ENCODE measurements around the gene PDE8B. TPM values are rescaled to one million over a fixed set of nuclear protein-coding genes. Genes with fewer than 3 reads are reported as not detected.

The PDE8B gene
- total and polyA plus RNA-seq, 2 donors: 0.38 to 1.5 TPM

DNA sequence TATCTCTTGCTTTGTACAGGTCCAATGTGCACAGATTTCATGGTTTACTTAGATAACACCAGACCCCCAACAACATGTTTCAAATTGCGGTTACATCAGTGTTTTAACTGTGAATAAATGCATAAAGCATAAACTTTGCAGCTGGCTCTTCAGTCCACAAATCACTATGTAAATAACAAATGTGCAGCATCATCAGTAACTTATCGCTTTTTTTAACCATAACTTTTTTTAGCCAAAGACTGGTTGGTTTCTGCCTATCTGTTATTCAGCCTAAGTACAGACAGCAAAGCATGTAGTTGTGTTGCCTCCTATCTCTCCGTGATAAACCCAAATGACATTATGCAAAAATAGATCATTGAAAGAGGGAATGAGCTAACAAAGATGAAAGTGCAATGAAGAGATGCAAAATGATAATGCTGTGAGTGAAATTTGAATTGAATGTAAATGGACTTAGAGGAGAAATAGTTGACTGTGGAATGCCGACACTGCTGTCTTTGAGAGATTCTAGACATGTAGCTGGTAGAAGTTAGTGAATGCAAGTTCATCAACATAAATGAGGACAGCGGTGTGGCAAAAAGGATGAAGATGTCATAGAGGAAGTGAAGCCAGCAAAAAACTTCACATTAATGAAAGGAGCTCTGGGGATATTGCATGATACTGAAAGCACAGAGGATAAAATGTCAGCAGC lies 108.8 kb downstream of the PDE8B start:
- H3K9me3 ChIP-seq (ENCODE audit: control insufficient read depth in 2 of 2, insufficient read depth in 1 of 2, low read length in 1 of 2): no peaks in the 10 kb centered on the region
- no peaks in the 10 kb centered on the region for H3K4me1 ChIP-seq (ENCODE audit: control insufficient read depth in 2 of 2, insufficient read depth in 2 of 2, low read length in 2 of 2)
- no peaks in the 10 kb centered on the region for H3K36me3 ChIP-seq (ENCODE audit: control insufficient read depth in 2 of 2, insufficient read depth in 2 of 2, low read length in 1 of 2)
- WGBS: 94% methylated on average over 5 of the region's 5 CpGs
- no peak overlapping the region for H3K4me3 ChIP-seq (ENCODE audit: low read length in 2 of 2)
- no peaks in the 10 kb centered on the region for H3K27me3 ChIP-seq (ENCODE audit: control insufficient read depth in 2 of 2, insufficient read depth in 1 of 2, low read length in 1 of 2)
- no peak for DNase-seq (ENCODE audit: low read depth in 6 of 9, low spot score in 9 of 9)
- no peak overlapping the region for H3K27ac ChIP-seq (ENCODE audit: low read depth in 1 of 2, low read length in 1 of 2)

DNA sequence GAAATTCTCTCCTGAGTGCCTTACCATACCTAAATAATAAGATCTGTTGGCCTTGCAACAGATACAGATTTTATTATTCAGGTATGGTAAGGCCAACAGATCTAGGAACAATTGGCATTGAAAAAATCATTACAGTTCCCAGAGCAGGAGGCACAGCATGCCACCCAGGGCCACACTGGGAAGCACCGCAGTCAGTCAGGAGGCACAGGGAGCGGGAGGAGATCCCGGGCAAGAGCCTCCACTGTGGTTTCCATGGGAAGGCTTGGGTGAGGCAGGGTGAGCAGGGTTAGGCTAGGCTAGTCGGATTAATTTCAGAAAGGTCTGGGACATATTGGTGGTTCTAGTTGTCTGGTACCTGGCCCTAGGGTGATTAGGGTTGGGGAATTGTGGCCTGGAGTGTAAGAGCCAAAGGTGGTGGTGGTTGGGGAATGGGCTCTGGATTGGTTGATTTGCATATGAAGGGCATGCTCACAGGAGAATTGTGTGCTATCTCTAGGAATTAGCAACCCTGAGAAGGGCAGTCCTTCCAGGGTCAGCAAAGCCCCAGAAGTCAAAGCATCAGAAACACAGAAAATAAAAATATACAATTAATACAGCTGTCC lies 111.4 kb downstream of the PDE8B start:
- H3K27ac ChIP-seq (ENCODE audit: low read depth in 1 of 2, low read length in 1 of 2): no peak overlapping the region
- H3K4me3 ChIP-seq (ENCODE audit: low read length in 2 of 2): no peak overlapping the region
- H3K27me3 ChIP-seq (ENCODE audit: control insufficient read depth in 2 of 2, insufficient read depth in 1 of 2, low read length in 1 of 2): no peaks in the 10 kb centered on the region
- DNase-seq (ENCODE audit: low read depth in 6 of 9, low spot score in 9 of 9): no peak
- H3K4me1 ChIP-seq (ENCODE audit: control insufficient read depth in 2 of 2, insufficient read depth in 2 of 2, low read length in 2 of 2): no peaks in the 10 kb centered on the region
- 94% methylated on average over 4 of the region's 4 CpGs for WGBS
- no peaks in the 10 kb centered on the region for H3K9me3 ChIP-seq (ENCODE audit: control insufficient read depth in 2 of 2, insufficient read depth in 1 of 2, low read length in 1 of 2)
- H3K36me3 ChIP-seq (ENCODE audit: control insufficient read depth in 2 of 2, insufficient read depth in 2 of 2, low read length in 1 of 2): no peaks in the 10 kb centered on the region

DNA sequence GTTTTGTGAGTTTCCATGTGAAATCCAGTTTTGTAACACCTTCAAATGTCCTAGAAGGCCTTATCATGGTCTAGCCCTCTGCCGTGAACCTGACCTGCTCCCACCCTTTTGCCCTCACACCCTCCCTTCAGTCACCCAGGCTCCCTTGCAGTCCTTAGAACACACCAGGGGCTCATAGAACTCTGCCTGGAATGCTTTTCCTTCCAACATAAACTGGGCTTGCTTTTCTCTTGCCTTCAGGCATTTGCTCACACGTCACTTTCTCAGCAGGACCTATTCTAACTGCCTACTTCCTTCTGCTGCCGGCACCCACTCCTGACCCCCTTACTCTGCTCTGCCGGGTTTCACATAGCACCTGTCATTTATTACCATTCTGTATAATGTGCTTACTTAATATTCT lies 111.9 kb downstream of the PDE8B start:
- 92% methylated on average over 4 of the region's 4 CpGs for WGBS

DNA sequence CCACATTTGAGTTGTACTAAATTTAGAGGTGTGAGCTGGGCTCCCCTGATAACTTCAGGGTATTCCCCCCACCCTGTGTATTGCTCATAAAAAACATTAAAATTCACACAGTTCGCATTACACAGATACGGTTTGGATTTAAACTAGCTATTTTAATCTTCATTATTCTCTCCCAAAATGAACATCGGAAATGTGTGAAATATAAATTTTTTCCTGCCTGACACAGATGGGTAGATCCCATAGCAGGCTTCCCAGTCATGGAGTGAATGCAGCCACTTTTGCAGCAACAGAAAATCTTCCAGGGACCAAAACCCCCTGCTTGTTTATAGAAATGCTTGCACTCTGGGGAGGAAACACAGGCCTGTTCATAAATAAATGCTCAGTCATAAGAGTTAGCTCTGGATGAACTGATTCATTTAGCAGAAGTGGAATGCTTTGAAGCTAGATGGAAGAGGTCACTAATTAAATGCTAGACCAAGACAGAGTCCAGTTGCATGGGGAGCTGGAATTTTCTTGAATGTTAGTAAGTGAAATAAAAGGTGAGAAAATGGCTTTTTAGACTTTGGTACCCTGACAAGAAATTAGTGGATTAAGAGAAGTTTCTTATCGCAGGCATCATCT lies 115.6 kb downstream of the PDE8B start:
- no peak overlapping the region for H3K27ac ChIP-seq (ENCODE audit: low read depth in 1 of 2, low read length in 1 of 2)
- no peak overlapping the region for H3K4me3 ChIP-seq (ENCODE audit: low read length in 2 of 2)
- no peaks in the 10 kb centered on the region for H3K9me3 ChIP-seq (ENCODE audit: control insufficient read depth in 2 of 2, insufficient read depth in 1 of 2, low read length in 1 of 2)
- WGBS: 96% methylated on average over 4 of the region's 4 CpGs
- no peaks in the 10 kb centered on the region for H3K36me3 ChIP-seq (ENCODE audit: control insufficient read depth in 2 of 2, insufficient read depth in 2 of 2, low read length in 1 of 2)
- H3K4me1 ChIP-seq (ENCODE audit: control insufficient read depth in 2 of 2, insufficient read depth in 2 of 2, low read length in 2 of 2): no peaks in the 10 kb centered on the region
- H3K27me3 ChIP-seq (ENCODE audit: control insufficient read depth in 2 of 2, insufficient read depth in 1 of 2, low read length in 1 of 2): no peaks in the 10 kb centered on the region
- DNase-seq (ENCODE audit: low read depth in 6 of 9, low spot score in 9 of 9): no peak

More for the DNA sequence above, 111.9 kb downstream of the PDE8B start:
- Histone ChIP-seq H3K27ac (ENCODE audit: low read depth in 1 of 2, low read length in 1 of 2) (no peak overlapping the region), H3K27me3 (ENCODE audit: control insufficient read depth in 2 of 2, insufficient read depth in 1 of 2, low read length in 1 of 2) (no peaks in the 10 kb centered on the region), H3K36me3 (ENCODE audit: control insufficient read depth in 2 of 2, insufficient read depth in 2 of 2, low read length in 1 of 2) (no peaks in the 10 kb centered on the region), H3K4me1 (ENCODE audit: control insufficient read depth in 2 of 2, insufficient read depth in 2 of 2, low read length in 2 of 2) (no peaks in the 10 kb centered on the region), H3K9me3 (ENCODE audit: control insufficient read depth in 2 of 2, insufficient read depth in 1 of 2, low read length in 1 of 2) (no peaks in the 10 kb centered on the region), H3K4me3 (ENCODE audit: low read length in 2 of 2) (no peak overlapping the region)
- DNase-seq (ENCODE audit: low read depth in 6 of 9, low spot score in 9 of 9): no peak

DNA sequence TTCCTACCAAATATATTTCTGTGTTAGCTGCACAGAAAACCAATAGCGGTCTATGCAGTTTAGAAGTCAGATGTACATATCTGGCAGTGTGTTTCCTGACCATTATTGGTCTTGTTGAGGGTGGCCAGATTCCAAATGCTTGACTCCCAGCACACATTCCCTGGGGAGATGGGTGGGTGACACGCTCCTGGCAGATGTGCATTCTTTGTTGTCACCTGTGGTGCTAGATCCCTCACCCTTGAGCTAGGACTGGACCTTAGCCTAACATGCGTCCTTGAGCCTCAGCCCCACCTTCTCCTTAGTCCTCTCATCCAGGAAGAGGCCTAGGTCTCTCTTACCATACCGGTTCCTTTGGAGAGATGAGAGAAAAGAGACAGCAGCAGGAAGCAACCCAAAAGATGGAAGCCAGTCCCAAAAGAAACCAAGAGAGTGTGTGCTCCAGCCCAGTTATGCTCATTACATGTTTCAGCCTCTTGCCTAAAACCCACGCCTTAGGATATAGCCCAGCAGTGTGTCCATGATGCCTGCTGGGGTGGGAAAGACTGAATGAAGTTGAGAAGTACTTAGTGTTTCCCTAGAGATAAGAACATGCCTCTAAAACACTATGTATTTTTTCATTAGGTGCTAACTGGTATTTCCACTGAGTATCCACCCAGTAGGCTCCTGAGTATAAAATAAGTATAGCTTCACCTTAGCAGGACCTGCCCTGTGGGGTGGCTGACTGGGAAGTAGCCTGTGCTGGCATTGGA lies 116.7 kb downstream of the PDE8B start:
- no peaks in the 10 kb centered on the region for H3K36me3 ChIP-seq (ENCODE audit: control insufficient read depth in 2 of 2, insufficient read depth in 2 of 2, low read length in 1 of 2)
- 97% methylated on average over 5 of the region's 5 CpGs for WGBS
- H3K27ac ChIP-seq (ENCODE audit: low read depth in 1 of 2, low read length in 1 of 2): no peak overlapping the region
- no peak overlapping the region for H3K4me3 ChIP-seq (ENCODE audit: low read length in 2 of 2)
- H3K9me3 ChIP-seq (ENCODE audit: control insufficient read depth in 2 of 2, insufficient read depth in 1 of 2, low read length in 1 of 2): no peaks in the 10 kb centered on the region
- no peak for DNase-seq (ENCODE audit: low read depth in 6 of 9, low spot score in 9 of 9)
- no peaks in the 10 kb centered on the region for H3K27me3 ChIP-seq (ENCODE audit: control insufficient read depth in 2 of 2, insufficient read depth in 1 of 2, low read length in 1 of 2)
- no peaks in the 10 kb centered on the region for H3K4me1 ChIP-seq (ENCODE audit: control insufficient read depth in 2 of 2, insufficient read depth in 2 of 2, low read length in 2 of 2)

DNA sequence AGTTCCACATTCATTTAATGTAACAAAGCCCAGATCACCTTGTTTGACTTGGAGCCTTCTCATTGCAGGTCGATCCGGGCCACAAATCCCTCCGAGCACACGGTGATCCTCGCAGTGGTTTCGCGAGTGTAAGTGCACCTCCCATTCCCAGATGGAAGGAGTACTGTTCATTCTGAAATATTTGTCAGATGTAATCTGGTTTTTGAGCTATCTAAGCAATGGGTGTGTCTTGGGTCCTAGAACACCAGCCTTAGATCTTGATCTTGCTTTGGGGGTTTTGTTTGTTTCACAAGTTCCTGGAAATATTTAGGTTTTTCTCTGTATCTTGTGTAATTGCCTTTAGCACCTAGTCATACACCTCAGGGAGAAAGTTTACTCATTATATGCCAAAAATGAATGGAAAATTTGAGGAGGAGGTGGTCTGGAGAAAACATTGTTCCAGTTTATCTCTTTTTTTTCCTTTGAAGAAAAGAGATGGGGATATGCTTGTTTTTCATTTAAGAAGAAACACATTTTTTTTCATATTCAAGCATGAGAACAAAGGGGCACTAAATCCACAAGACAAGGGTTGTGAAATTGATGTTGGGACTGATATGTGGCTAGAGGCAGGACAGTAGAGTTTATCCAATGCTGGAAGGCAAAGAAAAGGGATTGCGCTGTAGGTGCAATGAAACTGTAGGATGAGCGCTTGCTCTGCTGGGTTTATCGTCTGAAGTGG lies 118.6 kb downstream of the PDE8B start:
- no peak overlapping the region for H3K27ac ChIP-seq (ENCODE audit: low read depth in 1 of 2, low read length in 1 of 2)
- no peak for DNase-seq (ENCODE audit: low read depth in 6 of 9, low spot score in 9 of 9)
- H3K27me3 ChIP-seq (ENCODE audit: control insufficient read depth in 2 of 2, insufficient read depth in 1 of 2, low read length in 1 of 2): no peaks in the 10 kb centered on the region
- no peaks in the 10 kb centered on the region for H3K9me3 ChIP-seq (ENCODE audit: control insufficient read depth in 2 of 2, insufficient read depth in 1 of 2, low read length in 1 of 2)
- no peaks in the 10 kb centered on the region for H3K4me1 ChIP-seq (ENCODE audit: control insufficient read depth in 2 of 2, insufficient read depth in 2 of 2, low read length in 2 of 2)
- no peak overlapping the region for H3K4me3 ChIP-seq (ENCODE audit: low read length in 2 of 2)
- 96% methylated on average over 10 of the region's 10 CpGs for WGBS
- no peaks in the 10 kb centered on the region for H3K36me3 ChIP-seq (ENCODE audit: control insufficient read depth in 2 of 2, insufficient read depth in 2 of 2, low read length in 1 of 2)

DNA sequence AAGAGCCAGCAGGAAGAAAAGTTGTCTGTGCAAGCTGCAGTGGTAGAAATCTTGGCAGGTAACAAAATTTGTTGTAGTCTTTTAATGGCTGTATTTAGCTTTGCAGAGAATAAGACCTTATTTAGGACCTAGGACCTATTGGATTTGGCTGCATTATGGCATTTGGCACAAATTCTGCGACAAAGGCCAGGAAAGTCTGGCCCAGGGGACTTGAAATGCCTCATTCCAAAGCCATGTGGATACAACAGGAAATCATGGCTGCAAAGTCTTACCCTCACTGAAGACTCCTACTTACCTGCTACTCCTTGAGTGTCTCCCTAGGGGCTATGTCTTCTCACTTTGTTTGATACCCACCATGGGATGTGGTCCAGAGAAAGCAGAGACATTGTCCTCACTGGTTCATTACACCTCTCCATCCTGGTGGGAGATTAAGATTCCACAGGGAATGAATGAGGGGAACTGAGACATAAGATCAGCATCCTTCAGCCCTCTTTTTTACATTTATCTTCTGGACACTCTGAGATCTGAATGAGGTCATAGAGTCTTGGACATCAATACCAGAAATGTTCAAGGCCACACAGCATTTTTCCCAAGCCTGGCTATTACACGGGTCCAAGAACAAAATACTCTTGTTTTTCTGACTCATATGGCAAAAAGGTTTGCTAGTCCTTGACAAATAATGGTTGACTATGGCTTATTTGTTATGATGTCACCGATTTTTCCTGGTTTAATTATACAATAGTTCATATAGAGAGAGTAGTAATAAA lies 119.4 kb downstream of the PDE8B start:
- Histone ChIP-seq H3K27ac (ENCODE audit: low read depth in 1 of 2, low read length in 1 of 2) (no peak overlapping the region), H3K36me3 (ENCODE audit: control insufficient read depth in 2 of 2, insufficient read depth in 2 of 2, low read length in 1 of 2) (no peaks in the 10 kb centered on the region), H3K4me3 (ENCODE audit: low read length in 2 of 2) (no peak overlapping the region), H3K4me1 (ENCODE audit: control insufficient read depth in 2 of 2, insufficient read depth in 2 of 2, low read length in 2 of 2) (no peaks in the 10 kb centered on the region), H3K9me3 (ENCODE audit: control insufficient read depth in 2 of 2, insufficient read depth in 1 of 2, low read length in 1 of 2) (no peaks in the 10 kb centered on the region), H3K27me3 (ENCODE audit: control insufficient read depth in 2 of 2, insufficient read depth in 1 of 2, low read length in 1 of 2) (no peaks in the 10 kb centered on the region)
- DNase-seq (ENCODE audit: low read depth in 6 of 9, low spot score in 9 of 9): no peak
- 94% methylated on average over 3 of the region's 3 CpGs for WGBS

DNA sequence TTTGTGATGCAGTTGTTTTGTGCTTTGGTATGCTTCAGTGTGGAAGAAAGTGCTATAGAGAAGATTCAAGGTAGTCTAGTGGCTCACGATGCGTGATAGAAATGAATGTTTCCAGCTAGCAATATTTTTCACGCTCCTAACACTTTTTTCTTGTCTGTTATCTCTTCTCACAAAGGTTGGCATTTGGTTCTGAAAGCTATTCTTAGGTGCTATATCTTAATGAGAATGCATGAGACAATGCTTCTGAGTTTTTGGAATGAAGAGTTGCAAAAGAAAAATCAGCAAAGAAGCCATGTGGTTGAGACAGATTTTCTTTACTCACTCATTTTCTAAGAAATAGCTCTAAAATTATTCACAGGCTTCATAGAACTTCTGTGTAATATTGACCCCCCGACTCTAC lies 122.6 kb downstream of the PDE8B start:
- H3K4me3 ChIP-seq (ENCODE audit: low read length in 2 of 2): no peak overlapping the region
- H3K36me3 ChIP-seq (ENCODE audit: control insufficient read depth in 2 of 2, insufficient read depth in 2 of 2, low read length in 1 of 2): no peaks in the 10 kb centered on the region
- no peaks in the 10 kb centered on the region for H3K9me3 ChIP-seq (ENCODE audit: control insufficient read depth in 2 of 2, insufficient read depth in 1 of 2, low read length in 1 of 2)
- no peak overlapping the region for H3K27ac ChIP-seq (ENCODE audit: low read depth in 1 of 2, low read length in 1 of 2)
- H3K27me3 ChIP-seq (ENCODE audit: control insufficient read depth in 2 of 2, insufficient read depth in 1 of 2, low read length in 1 of 2): no peaks in the 10 kb centered on the region
- 96% methylated on average over 4 of the region's 4 CpGs for WGBS
- H3K4me1 ChIP-seq (ENCODE audit: control insufficient read depth in 2 of 2, insufficient read depth in 2 of 2, low read length in 2 of 2): no peaks in the 10 kb centered on the region
- no peak for DNase-seq (ENCODE audit: low read depth in 6 of 9, low spot score in 9 of 9)
